ENCODE measurements around the gene CEND1. TPM values are rescaled to one million over a fixed set of nuclear protein-coding genes. Genes with fewer than 3 reads are reported as not detected.

The CEND1 gene
- total and polyA plus RNA-seq, 2 of the 13 experiments (the other 11 are each of a cell fraction or from before 2014, with no cell fraction given), result not detected

DNA sequence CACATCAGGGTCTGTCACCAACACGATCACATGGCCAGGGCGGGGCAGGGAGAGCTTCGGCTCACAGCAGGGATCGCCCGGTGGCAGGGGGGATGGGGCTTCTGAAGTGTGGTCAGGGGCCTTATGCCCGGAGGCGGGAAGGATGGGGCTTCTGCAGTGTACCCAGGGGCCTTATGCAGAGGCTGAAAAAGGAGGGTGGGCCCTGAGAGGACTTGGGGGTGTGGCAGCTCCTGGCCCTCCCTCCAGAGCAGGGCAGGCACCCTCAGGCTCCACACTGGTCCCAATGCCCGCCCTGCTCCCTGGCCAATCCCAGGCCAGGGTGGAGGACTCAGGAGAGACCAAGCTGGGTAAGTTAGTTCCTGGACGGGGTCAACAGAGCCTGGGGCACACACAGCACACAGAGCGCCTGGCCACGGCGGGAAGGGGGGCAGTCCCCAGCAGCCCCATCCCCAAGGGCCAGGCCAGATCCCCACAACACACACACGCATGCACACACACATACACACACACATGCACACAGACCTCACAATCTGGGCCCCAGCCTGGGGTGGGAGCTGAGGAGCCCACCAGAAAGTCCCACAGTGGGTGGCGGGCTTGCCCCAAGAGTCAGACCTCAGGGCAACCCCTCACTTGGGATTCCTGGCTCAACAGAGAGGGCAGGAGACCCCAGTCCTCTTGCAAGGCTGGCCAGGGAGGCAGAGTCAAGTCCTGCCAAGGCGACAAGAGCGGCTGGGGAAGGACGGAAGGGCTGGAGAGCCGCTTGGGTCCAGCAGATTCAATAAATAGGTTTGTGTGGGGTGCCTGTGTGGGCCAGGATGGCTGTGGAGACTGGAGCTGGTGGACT lies 1.1 kb upstream of the CEND1 start (continued):
- 0 out of 2 replicates have a peak, but pooled peaks have one; percentile 1 for TF ChIP-seq PATZ1 (CRISPR knock-in tag; IDR thresholded peaks at IDR 0.05)
- peak; percentile 15 for TF ChIP-seq AGO2 (optimal IDR thresholded peaks at IDR 0.05; ENCODE audit: low read depth, low read length)
- no peak for TF ChIP-seq ZNF232 (CRISPR knock-in tag; IDR thresholded peaks at IDR 0.05; ENCODE audit: borderline replicate concordance)
- no peak for TF ChIP-seq TOE1 (CRISPR knock-in tag; IDR thresholded peaks at IDR 0.05)
- TF ChIP-seq, protein P1, sequence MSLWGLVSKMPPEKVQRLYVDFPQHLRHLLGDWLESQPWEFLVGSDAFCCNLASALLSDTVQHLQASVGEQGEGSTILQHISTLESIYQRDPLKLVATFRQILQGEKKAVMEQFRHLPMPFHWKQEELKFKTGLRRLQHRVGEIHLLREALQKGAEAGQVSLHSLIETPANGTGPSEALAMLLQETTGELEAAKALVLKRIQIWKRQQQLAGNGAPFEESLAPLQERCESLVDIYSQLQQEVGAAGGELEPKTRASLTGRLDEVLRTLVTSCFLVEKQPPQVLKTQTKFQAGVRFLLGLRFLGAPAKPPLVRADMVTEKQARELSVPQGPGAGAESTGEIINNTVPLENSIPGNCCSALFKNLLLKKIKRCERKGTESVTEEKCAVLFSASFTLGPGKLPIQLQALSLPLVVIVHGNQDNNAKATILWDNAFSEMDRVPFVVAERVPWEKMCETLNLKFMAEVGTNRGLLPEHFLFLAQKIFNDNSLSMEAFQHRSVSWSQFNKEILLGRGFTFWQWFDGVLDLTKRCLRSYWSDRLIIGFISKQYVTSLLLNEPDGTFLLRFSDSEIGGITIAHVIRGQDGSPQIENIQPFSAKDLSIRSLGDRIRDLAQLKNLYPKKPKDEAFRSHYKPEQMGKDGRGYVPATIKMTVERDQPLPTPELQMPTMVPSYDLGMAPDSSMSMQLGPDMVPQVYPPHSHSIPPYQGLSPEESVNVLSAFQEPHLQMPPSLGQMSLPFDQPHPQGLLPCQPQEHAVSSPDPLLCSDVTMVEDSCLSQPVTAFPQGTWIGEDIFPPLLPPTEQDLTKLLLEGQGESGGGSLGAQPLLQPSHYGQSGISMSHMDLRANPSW (CRISPR knock-in tag; IDR thresholded peaks at IDR 0.05; ENCODE audit: borderline replicate concordance), result no peak
- no peak for TF ChIP-seq PRMT3 (CRISPR knock-in tag; IDR thresholded peaks at IDR 0.05; ENCODE audit: borderline replicate concordance, low read depth)
- TF ChIP-seq AKAP8 (CRISPR knock-in tag; IDR thresholded peaks at IDR 0.05), result peak; percentile 77; the same call in 1 of the 2 replicates
- TF ChIP-seq, protein P2, sequence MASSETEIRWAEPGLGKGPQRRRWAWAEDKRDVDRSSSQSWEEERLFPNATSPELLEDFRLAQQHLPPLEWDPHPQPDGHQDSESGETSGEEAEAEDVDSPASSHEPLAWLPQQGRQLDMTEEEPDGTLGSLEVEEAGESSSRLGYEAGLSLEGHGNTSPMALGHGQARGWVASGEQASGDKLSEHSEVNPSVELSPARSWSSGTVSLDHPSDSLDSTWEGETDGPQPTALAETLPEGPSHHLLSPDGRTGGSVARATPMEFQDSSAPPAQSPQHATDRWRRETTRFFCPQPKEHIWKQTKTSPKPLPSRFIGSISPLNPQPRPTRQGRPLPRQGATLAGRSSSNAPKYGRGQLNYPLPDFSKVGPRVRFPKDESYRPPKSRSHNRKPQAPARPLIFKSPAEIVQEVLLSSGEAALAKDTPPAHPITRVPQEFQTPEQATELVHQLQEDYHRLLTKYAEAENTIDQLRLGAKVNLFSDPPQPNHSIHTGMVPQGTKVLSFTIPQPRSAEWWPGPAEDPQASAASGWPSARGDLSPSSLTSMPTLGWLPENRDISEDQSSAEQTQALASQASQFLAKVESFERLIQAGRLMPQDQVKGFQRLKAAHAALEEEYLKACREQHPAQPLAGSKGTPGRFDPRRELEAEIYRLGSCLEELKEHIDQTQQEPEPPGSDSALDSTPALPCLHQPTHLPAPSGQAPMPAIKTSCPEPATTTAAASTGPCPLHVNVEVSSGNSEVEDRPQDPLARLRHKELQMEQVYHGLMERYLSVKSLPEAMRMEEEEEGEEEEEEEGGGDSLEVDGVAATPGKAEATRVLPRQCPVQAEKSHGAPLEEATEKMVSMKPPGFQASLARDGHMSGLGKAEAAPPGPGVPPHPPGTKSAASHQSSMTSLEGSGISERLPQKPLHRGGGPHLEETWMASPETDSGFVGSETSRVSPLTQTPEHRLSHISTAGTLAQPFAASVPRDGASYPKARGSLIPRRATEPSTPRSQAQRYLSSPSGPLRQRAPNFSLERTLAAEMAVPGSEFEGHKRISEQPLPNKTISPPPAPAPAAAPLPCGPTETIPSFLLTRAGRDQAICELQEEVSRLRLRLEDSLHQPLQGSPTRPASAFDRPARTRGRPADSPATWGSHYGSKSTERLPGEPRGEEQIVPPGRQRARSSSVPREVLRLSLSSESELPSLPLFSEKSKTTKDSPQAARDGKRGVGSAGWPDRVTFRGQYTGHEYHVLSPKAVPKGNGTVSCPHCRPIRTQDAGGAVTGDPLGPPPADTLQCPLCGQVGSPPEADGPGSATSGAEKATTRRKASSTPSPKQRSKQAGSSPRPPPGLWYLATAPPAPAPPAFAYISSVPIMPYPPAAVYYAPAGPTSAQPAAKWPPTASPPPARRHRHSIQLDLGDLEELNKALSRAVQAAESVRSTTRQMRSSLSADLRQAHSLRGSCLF (CRISPR knock-in tag; IDR thresholded peaks at IDR 0.05; ENCODE audit: borderline replicate concordance), result no peak
- TF ChIP-seq, protein P3, sequence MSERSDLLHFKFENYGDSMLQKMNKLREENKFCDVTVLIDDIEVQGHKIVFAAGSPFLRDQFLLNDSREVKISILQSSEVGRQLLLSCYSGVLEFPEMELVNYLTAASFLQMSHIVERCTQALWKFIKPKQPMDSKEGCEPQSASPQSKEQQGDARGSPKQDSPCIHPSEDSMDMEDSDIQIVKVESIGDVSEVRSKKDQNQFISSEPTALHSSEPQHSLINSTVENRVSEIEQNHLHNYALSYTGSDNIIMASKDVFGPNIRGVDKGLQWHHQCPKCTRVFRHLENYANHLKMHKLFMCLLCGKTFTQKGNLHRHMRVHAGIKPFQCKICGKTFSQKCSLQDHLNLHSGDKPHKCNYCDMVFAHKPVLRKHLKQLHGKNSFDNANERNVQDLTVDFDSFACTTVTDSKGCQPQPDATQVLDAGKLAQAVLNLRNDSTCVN (CRISPR knock-in tag; IDR thresholded peaks at IDR 0.05; ENCODE audit: borderline replicate concordance), result no peak
- TF ChIP-seq ZNF597 (CRISPR knock-in tag; IDR thresholded peaks at IDR 0.05), result no peak

Measured in HepG2 (cell line).